Measurements from ENCODE around the gene CNPY1.

CNPY1 gene

GRCh38 chr7:155509725-155510551, 36.4 kb downstream of the CNPY1 start:
- no peak for DNase-seq

- no peak for DNase-seq
Observed at GRCh38 chr7:155509359-155509724, 37.0 kb downstream of the CNPY1 start.

DNA sequence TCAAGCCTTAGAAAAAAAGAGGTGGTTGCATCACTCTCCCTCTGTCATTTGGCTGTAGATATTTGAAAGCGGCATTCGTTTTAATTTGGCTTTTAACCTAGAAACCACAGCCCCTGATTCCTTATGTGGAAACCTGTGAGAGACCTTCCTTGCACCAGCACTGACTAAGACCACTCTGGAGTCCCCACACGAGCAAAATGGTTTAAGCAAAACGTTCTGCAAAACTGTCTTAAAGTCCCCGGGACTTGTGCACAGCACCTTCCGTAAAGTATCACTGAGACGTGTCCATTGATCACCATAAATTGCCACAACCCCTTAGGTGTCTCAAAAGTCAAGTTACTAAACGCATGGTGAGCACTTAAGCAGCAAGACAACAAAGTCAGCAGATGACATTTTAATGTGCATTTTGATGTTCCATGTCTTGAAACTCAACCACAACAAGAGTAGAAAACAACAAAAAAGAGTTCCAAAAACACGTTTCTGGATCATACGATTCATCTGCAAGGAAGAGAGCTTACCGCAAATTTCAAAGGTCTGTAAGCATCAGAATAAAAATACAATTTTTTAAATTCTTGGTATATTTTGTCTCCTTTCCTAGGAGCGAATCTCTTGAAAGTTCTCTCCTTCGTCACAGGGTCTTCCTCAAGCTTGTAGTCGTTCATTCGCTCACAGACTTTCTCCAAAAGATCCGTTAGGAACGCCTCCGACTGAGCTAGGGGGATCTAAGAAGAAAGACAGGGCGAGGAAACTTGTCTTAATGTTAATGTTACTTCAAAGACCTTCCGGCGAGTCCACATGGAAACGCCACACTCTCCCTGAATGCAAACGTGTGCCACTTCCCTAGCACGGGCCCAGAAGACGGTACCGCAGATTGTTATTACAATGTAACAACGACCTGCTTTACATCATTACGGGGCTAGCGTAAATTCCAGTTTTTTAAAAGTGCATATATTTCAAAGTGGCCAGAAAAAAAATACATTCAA, 37.7 kb downstream of the CNPY1 start:
- DNase-seq: no peak

DNA sequence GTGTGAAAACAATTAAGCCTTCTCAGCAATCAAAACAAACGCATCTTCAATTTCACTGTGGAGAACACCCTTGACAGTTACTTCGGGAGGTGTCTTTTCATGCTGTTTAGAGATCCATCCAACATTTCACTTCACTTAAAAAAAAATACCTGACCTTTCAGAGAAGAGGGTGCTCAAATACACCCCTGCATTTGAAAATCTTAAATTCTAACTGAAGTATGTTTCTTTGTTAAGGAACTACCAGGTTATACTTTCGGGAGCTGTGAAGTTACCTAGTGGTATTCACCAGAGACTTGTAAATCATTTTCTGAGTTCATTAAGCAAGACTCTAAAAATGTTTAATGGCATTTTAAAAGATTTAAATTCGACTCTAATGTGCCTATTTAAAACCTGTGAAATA, 38.8 kb downstream of the CNPY1 start:
- DNase-seq: no peak

DNA sequence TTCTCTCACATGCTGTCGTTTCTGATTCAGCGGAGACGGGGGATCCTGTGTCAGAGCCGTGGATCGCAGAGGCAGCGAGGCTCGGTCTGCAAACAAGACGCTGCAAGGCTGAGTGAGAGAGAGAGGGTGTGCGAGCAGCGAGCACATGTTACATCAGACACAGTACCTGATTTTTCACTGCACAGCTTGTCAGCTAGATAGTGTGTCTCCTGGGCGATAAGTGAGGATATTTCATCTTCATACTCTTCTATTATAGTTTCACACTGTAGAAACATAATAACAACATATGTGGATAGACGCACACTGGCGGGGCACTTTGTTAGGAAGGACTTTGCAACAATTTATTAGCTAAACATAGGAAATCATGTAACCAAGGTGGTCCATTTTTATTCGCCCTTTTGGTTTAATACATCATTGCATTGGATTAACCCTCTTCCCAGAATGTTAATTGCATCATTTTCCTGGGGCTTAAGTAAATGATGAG, 39.5 kb downstream of the CNPY1 start:
- DNase-seq: no peak

DNA sequence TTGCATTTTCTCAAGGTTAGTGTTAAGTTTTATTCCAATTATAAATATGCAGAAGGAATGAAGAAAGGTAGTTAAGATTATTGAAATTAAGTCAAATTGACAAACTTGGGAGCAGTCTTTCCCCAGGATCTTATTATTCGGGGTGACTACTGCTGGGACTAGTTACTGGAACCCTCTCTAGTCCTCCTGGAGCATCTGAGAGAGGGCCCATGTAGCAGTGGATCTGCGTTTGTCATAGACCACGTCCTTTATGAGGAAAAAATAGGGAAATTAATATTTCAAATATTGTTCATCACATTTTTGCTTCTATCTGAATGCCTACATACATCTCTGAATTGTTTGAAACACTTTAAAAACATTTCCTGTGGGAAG, 41.0 kb downstream of the CNPY1 start:
- no peak for DNase-seq

DNA sequence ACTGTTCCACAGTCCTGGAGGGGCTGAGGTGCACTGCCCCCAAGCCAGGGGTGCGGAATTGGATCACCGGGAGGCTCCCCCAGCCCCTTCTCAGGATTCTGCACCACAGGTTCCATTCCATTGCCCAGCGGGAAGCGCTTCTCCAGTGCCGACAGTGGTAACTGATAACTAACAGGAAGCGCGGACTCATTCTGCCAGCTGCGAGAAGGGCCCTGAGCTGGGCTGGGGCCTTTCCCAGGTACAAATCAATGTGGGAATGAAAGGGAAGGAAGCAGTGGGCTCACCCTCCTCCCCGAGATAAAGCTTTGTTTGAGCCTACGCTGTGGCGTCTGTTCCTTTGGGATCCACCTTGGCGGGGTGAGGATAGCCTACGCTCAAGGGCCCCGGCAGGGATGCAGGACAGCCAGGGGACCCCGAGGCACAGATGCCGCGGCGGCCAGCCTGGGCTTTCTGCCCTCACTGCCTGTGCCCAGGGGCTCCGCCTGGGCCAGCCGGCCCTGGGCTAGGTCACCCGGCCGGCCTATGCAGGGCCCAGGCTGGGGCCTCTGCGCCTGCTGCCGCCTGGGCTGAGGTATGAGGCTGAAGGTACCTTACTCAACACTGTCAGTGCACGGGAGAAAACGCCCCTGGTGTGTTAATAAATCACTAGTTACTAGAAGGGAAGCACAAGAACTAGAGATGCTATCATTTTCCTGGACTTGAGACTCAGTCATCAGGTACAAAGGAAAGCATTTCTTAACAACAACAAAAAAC, 49.0 kb downstream of the CNPY1 start:
- no peak for DNase-seq

DNA sequence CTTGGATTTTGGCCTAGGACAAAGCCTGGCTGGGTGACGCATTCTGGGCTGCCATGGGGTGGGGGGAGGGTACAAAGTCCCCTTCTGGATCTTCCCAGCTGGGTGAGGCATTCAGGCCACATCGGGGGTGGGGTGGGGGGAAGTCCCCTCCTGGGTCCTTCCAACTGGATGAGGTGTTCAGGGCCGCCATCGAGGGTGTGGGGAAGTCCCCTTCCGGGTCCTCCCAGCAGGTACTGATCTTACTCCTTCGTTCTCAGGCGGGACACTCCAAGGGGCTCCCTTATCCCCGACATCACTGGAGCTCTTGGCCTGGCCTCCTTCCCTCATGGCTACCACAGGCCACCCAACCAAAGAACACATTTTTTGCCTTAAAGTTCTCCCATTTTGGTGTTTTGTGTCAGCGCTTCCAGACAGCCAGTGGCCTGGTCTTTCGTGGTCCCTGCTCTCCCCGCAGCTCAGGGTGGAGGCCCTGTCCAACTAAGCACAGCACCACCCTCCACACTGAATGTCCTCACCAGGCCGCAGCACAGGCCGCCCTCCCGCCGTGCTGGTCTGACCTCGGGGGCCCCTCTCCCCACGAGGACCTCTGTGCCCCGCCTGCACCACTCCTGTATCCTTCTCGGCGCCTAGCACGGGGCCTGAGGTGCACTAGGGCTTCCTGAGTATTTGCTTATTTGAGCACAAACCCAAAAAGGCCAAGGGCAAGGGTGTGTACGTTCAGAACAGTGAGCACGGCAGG, 49.9 kb downstream of the CNPY1 start:
- no peak for DNase-seq

- no peak for DNase-seq
Observed at GRCh38 chr7:155495440-155496248, 50.7 kb downstream of the CNPY1 start.

GRCh38 chr7:155494551-155494950, 51.8 kb downstream of the CNPY1 start:
- DNase-seq: no peak

- DNase-seq: no peak
Observed at GRCh38 chr7:155493744-155494538, 52.4 kb downstream of the CNPY1 start.

DNA sequence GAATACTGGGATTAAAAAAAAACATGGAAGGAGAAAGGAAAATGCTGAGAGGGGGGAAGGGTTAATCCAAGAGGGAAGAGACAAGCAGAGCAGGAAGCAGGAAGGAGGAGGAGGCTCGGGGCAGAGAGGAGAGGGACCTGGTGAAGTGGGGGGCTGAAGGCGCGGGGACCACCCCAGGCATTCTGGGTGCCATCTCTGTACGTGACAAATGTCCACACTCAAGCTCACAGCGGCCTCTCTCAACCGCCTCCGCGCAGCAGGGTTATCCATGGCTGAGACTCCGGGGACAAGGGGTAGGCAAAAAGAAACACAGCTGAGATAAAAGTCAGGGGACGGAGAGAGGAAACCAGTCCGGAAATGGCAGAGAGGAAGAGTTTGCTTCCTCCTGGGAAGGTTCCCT, 54.5 kb downstream of the CNPY1 start:
- no peak for DNase-seq

GRCh38 chr7:155490697-155491628, 55.4 kb downstream of the CNPY1 start:
- DNase-seq: no peak

DNA sequence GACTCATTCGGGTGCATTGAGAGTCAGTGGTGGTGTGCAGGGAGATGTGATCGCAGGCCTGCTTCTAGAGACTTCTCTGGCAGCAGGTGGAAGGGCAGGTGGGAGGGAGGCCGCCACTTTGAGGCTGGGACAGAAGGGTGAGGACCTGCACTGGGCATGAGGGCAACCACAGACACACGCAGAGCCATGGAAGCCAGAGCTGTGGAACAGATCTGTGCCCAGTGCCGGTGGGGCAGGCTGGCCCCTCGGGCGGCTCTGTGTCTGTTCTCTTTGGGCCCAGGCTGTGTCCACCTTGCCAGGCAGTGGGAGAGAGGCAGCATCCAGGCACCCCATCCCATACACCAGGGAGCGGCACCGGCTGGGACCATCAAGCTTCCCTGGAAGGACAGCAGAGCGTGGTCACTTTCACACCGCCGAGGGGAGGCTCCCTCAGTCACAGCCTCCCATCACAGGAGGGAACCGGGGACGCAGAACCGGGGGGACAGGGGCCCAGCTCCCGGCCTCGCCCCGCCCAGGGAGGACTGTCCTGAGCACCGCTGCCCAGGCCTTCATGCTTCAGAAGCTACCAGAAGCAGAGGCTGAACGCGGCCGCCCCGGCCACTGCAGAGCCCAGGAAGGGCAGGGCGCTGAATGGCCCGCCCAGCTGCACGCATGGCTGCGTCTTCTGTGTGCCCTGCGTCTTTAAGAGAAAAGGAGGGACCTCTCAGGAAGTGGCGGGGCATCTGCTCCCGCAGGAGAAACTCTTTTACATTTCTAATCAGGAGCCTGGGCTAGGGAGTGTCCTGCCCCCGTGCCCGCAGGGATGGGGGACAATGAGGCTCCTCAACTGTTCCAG, 56.3 kb downstream of the CNPY1 start:
- no peak for DNase-seq

DNA sequence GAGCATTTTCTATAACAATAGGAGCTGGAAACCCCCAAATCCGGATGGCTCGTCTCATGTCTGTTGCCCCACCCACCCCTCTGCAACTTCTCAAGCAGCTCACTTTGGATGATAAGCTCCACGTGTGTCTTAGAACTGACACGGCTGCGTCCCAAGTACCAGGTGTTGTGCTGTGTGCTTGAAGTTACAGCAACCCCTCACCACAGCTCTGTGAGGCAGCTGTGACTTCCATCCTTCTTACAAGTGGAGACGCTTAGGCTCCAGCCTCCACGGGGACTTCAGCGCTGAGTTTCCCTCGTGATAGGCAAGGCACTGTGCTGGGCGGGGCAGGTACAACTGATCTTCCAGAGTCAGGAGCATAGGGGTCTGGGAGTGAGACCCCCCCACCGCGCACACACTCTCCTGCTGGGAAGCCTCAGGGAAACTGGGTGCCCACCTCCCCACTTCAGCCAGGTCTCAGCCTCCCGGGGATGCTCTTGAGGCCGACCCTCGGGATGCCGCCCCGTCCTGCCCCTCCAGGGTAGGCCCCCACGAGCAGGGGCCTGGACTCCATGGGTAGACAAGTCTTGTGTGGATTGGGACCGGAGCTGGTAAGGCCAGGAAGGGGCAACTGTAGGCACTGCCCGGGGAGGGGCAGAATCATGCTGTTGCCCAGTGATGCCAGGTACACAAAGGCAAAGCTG, 57.1 kb downstream of the CNPY1 start:
- DNase-seq: no peak

GRCh38 chr7:155488483-155489127, 57.8 kb downstream of the CNPY1 start:
- DNase-seq: no peak
